DND-41 (cell line): Measurements from ENCODE around the gene RSBN1.

Source experiments
- ATAC-seq: fragments of 200-7000 bp; cut with Tn5 transposase; 3 replicates; pipeline ENCODE4 v1.9.1; 2021; ENCODE audit warnings: low read depth; ENCODE audit not compliant: insufficient read depth
- DNase-seq: peaks from one replicate; pipeline ENCODE4 v3.0.0-alpha.2; 2020
- H2AFZ ChIP-seq: 2 replicates; pipeline ENCODE4 v1.6.0; 2012; ENCODE audit warnings: low read depth, low read length
- H3K27ac ChIP-seq: 2 replicates; pipeline ENCODE4 v1.5.1; 2012; ENCODE audit warnings: low read length, inconsistent platforms
- H3K27me3 ChIP-seq: fragments of 200-600 bp; sonication (generic); 2 replicates; pipeline ENCODE4 v1.6.0; 2012; ENCODE audit warnings: low read length, mild to moderate bottlenecking, inconsistent platforms; ENCODE audit not compliant: insufficient read depth, poor library complexity
- H3K36me3 ChIP-seq: 2 replicates; pipeline ENCODE4 v1.5.1; 2012; ENCODE audit warnings: low read length, inconsistent platforms; ENCODE audit not compliant: insufficient read depth
- H3K4me1 ChIP-seq: 2 replicates; pipeline ENCODE4 v1.5.1; 2012; ENCODE audit warnings: mild to moderate bottlenecking, low read length; ENCODE audit not compliant: insufficient read depth
- H3K4me2 ChIP-seq: 2 replicates; pipeline ENCODE4 v1.6.0; 2012; ENCODE audit warnings: mild to moderate bottlenecking, moderate library complexity, low read length, inconsistent platforms; ENCODE audit not compliant: insufficient read depth
- H3K4me3 ChIP-seq, 2 experiments: fragments of 200-600 bp in 1 of 2; shearing (Covaris generic) in 1 of 2; 2 replicates each; pipeline ENCODE4 v1.5.1; 2012 to 2016; ENCODE audit warnings: inconsistent platforms in 2 of 2, low read length in 2 of 2, mild to moderate bottlenecking in 2 of 2, low read depth in 1 of 2, moderate library complexity in 1 of 2
- H3K79me2 ChIP-seq: 2 replicates; pipeline ENCODE4 v1.6.0; 2012; ENCODE audit warnings: low read length, inconsistent platforms; ENCODE audit not compliant: insufficient read depth
- H3K9ac ChIP-seq: 2 replicates; pipeline ENCODE4 v1.6.0; 2012; ENCODE audit warnings: low read depth, mild to moderate bottlenecking, inconsistent platforms, low read length, moderate library complexity
- H3K9me3 ChIP-seq: 2 replicates; pipeline ENCODE4 v1.5.1; 2012; ENCODE audit warnings: low read length, moderate library complexity, mild to moderate bottlenecking, inconsistent platforms; ENCODE audit not compliant: insufficient read depth, severe bottlenecking
- H4K20me1 ChIP-seq: 2 replicates; pipeline ENCODE4 v1.6.0; 2012; ENCODE audit warnings: low read length; ENCODE audit not compliant: insufficient read depth
- EZH2 ChIP-seq: IDR thresholded peaks from 3 replicates; pipeline ENCODE4 v1.6.1; 2012; ENCODE audit warnings: borderline replicate concordance, low read depth, mild to moderate bottlenecking, moderate library complexity, low read length, inconsistent platforms; ENCODE audit not compliant: severe bottlenecking
- TF ChIP-seq, protein P1 (sequence below): IDR thresholded peaks from 2 replicates; pipeline ENCODE4 v1.5.1; 2012; ENCODE audit warnings: borderline replicate concordance, low read length, moderate library complexity, mild to moderate bottlenecking; ENCODE audit not compliant: poor library complexity, severe bottlenecking; ENCODE audit errors: extremely low read depth

RSBN1 gene

DNA sequence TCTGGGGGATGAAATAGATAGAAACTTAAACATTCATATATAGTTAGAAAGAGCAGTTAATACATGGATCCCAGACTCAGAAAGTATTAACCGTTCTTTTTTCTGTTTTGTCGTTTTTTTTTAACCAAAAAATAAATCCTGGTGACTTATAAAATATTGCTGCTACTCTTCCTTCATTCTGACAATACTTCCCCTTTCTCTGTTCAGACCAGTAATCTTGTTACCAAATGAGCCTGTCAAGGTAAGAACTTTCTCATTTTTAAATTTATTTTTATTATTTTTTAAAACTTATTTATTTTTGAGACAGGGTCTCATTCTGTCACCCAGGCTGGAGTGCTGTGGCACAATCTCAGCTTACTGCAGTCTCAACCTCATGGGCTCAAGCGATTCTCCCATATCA, 45.5 kb upstream of the RSBN1 start:
- Histone ChIP-seq H3K79me2 (peaks cover 6% of the 10 kb centered on the region; the same call in 1 of the 2 replicates), H3K9ac (no peak overlapping the region), H2AFZ (no peak overlapping the region), H3K27me3 (no peaks in the 10 kb centered on the region), H3K4me1 (no peaks in the 10 kb centered on the region), H3K9me3 (no peaks in the 10 kb centered on the region), H3K4me3 (no peak overlapping the region), H3K36me3 (peaks cover 49% of the 10 kb centered on the region), H3K27ac (no peak overlapping the region), H3K4me2 (no peak overlapping the region), H4K20me1 (no peaks in the 10 kb centered on the region)
- DNase-seq (no peak), ATAC-seq (no peak)
- no peak for TF ChIP-seq EZH2
- TF ChIP-seq, protein P1, sequence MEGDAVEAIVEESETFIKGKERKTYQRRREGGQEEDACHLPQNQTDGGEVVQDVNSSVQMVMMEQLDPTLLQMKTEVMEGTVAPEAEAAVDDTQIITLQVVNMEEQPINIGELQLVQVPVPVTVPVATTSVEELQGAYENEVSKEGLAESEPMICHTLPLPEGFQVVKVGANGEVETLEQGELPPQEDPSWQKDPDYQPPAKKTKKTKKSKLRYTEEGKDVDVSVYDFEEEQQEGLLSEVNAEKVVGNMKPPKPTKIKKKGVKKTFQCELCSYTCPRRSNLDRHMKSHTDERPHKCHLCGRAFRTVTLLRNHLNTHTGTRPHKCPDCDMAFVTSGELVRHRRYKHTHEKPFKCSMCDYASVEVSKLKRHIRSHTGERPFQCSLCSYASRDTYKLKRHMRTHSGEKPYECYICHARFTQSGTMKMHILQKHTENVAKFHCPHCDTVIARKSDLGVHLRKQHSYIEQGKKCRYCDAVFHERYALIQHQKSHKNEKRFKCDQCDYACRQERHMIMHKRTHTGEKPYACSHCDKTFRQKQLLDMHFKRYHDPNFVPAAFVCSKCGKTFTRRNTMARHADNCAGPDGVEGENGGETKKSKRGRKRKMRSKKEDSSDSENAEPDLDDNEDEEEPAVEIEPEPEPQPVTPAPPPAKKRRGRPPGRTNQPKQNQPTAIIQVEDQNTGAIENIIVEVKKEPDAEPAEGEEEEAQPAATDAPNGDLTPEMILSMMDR = no peak

DNA sequence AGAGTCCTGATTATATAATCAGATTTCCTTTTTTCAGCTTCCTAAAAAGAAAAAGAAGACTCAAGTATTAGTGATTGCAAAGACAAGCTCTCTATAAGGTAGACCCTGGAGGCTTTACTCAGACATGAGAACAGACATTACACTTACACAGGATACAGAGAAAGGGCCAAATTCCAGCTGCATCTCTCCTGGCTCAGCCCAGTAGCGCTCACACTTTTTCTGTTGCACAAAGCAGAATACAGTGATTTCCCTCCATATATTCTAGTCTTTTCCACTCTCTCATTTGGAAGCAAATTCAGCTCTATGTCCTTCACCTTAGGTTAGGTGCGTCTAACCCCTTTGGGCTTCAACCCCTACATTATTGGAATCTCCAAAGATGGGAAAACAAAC, 44.1 kb upstream of the RSBN1 start:
- no peak overlapping the region for H3K27ac ChIP-seq
- no peaks in the 10 kb centered on the region for H3K9me3 ChIP-seq
- TF ChIP-seq, protein P1 = no peak
- no peak for TF ChIP-seq EZH2
- H3K9ac ChIP-seq = no peak overlapping the region
- peaks cover 6% of the 10 kb centered on the region; the same call in 1 of the 2 replicates for H3K79me2 ChIP-seq
- no peak overlapping the region for H3K4me2 ChIP-seq
- peaks cover 52% of the 10 kb centered on the region for H3K36me3 ChIP-seq
- ATAC-seq (no peak), DNase-seq (no peak)
- H3K4me3 ChIP-seq = no peak overlapping the region
- no peak overlapping the region for H2AFZ ChIP-seq
- no peaks in the 10 kb centered on the region for H3K27me3 ChIP-seq
- H3K4me1 ChIP-seq = no peaks in the 10 kb centered on the region
- H4K20me1 ChIP-seq = no peaks in the 10 kb centered on the region

DNA sequence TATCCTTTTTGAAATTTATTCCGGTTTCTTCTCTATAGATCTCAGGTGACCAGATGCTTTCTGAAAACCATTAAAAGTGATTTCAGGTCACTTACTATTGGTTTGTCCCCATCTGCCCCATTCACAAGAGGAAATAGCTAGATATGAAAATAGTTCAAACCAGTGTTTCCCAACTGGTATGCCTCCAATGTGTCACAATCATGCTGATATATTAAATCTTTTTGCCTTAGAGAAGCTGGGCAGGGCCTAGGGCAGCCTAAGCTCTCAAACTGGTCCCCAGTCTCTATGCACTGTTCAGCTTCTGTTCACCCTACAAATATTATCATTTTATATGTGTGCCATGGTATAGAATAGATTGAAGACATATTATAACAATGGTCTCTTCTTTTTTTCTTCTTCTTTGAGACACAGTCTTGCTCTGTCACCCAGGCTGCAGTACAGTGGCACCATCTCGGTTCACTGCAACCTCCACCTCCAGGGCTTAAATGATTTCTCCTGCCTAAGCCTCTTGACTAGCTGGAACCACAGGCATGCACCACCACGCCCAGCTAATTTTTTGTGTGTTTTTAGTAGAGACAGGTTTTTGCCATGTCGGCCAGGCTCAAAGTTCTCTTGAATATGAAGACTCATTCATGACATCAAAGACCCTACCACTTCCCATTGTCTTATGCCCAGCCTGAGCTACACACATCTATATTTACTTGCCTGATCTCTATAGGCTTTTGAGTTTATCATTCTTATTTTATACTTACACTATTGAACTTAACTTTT, 43.5 kb upstream of the RSBN1 start:
- no peak for TF ChIP-seq EZH2
- TF ChIP-seq, protein P1 = no peak
- DNase-seq = no peak
- Histone ChIP-seq H4K20me1 (no peaks in the 10 kb centered on the region), H3K9me3 (no peaks in the 10 kb centered on the region), H3K79me2 (peaks cover 4% of the 10 kb centered on the region; the same call in 1 of the 2 replicates), H3K36me3 (peaks cover 52% of the 10 kb centered on the region), H3K27me3 (no peaks in the 10 kb centered on the region), H3K4me3 (no peak overlapping the region), H3K27ac (no peak overlapping the region), H3K9ac (no peak overlapping the region), H3K4me2 (no peak overlapping the region), H3K4me1 (no peaks in the 10 kb centered on the region), H2AFZ (no peak overlapping the region)
- ATAC-seq = no peak
